Mammary epithelial cell (primary cell): ENCODE data around the gene CYB5R2.

Experiments used
- EZH2 ChIP-seq: IDR thresholded peaks from 2 replicates; pipeline ENCODE4 v1.6.1; 2012; ENCODE audit warnings: low read length, inconsistent platforms, borderline replicate concordance
- TF ChIP-seq, protein P1 (sequence below), 2 donors: IDR thresholded peaks in 1 of 2; conservative IDR thresholded peaks in 1 of 2; 2 replicates each; pipeline ENCODE4 v1.5.1; 2011 to 2012; ENCODE audit warnings: inconsistent platforms in 2 of 2, low read length in 2 of 2, mild to moderate bottlenecking in 2 of 2, control low read depth in 1 of 2, low read depth in 1 of 2; ENCODE audit not compliant: insufficient read depth in 1 of 2; ENCODE audit errors: extremely low read depth in 1 of 2

DNA sequence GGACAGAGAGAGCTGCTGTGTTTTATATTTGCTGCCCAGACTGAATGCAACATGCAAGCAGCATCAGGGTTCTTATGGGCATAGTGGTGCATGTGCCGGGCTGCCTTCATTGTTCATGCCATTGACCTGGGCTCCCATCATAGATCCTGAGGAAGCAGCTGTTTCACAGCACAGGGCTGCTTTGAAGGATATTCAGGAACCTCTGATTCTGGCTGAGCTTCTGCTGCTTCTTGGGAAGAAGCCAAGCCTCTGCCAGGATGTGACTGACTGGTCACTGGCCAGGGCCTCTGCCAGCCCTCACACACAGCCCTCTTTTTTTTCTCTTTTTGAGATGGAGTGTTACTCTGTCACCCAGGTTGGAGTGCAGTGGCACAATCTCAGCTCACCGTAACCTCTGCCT is 43.3 kb downstream of the CYB5R2 start:
- TF ChIP-seq, protein P1, sequence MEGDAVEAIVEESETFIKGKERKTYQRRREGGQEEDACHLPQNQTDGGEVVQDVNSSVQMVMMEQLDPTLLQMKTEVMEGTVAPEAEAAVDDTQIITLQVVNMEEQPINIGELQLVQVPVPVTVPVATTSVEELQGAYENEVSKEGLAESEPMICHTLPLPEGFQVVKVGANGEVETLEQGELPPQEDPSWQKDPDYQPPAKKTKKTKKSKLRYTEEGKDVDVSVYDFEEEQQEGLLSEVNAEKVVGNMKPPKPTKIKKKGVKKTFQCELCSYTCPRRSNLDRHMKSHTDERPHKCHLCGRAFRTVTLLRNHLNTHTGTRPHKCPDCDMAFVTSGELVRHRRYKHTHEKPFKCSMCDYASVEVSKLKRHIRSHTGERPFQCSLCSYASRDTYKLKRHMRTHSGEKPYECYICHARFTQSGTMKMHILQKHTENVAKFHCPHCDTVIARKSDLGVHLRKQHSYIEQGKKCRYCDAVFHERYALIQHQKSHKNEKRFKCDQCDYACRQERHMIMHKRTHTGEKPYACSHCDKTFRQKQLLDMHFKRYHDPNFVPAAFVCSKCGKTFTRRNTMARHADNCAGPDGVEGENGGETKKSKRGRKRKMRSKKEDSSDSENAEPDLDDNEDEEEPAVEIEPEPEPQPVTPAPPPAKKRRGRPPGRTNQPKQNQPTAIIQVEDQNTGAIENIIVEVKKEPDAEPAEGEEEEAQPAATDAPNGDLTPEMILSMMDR (conservative IDR thresholded peaks at IDR 0.05 in 1 of 2, IDR thresholded peaks at IDR 0.05 in 1 of 2; ENCODE audit: extremely low read depth in 1 of 2, insufficient read depth in 1 of 2, low read depth in 1 of 2, low read length in 2 of 2), result no peak
- no peak for TF ChIP-seq EZH2
